Calu3 (cell line): ENCODE results near the gene ZNF407. TPM values are rescaled to one million over a fixed set of nuclear protein-coding genes. Genes with fewer than 3 reads are reported as not detected.

Experiments
- Bru-seq: library from RNA; stranded (reverse); fragments of 400-500 nt; gene quantifications from one replicate; lab custom pipeline; 2021; lab: Mats Ljungman, UMichigan
- BruChase-seq, 2 experiments: library from RNA; stranded (reverse); fragments of 400-500 nt; gene quantifications; one replicate each; lab custom pipeline; 2021; lab: Mats Ljungman, UMichigan
- BruUV-seq: library from RNA; stranded (reverse); fragments of 400-500 nt; replicated peaks from 2 replicates; lab custom pipeline; 2021; lab: Mats Ljungman, UMichigan
- CTCF ChIA-PET: fragments of 300-600 bp; sonication (Branson Sonifier 250); formaldehyde crosslinking; loops from one replicate; lab custom pipeline; 2022; ENCODE audit warnings: antibody characterized with exemption; lab: Charles Lee
- DNase-seq: peaks from one replicate; pipeline ENCODE4 v3.0.0; 2022
- H3K27ac Mint-ChIP-seq: one replicate; pipeline ENCODE4 v1.8.0; 2022; ENCODE audit warnings: mixed read lengths; ENCODE audit not compliant: unreplicated experiment
- H3K27me3 Mint-ChIP-seq: one replicate; pipeline ENCODE4 v1.8.0; 2022; ENCODE audit warnings: mixed read lengths; ENCODE audit not compliant: unreplicated experiment
- H3K36me3 Mint-ChIP-seq: one replicate; pipeline ENCODE4 v1.8.0; 2022; ENCODE audit warnings: mild to moderate bottlenecking, moderate library complexity, mixed read lengths; ENCODE audit not compliant: insufficient read depth, unreplicated experiment
- H3K4me1 Mint-ChIP-seq: one replicate; pipeline ENCODE4 v1.8.0; 2022; ENCODE audit warnings: mild to moderate bottlenecking, low read depth, mixed read lengths; ENCODE audit not compliant: unreplicated experiment
- H3K4me3 Mint-ChIP-seq: one replicate; pipeline ENCODE4 v1.8.0; 2022; ENCODE audit warnings: mild to moderate bottlenecking, low read depth, moderate library complexity, mixed read lengths; ENCODE audit not compliant: unreplicated experiment
- H3K9me3 Mint-ChIP-seq: one replicate; pipeline ENCODE4 v1.8.0; 2022; ENCODE audit warnings: low read depth, mixed read lengths; ENCODE audit not compliant: unreplicated experiment
- CTCF ChIP-seq: fragments of 200-600 bp; IDR thresholded peaks from one replicate; pipeline ENCODE4 v1.8.0; 2022; ENCODE audit warnings: antibody characterized with exemption; ENCODE audit not compliant: unreplicated experiment
- intact Hi-C: fragments of 100-400 bp; cut with micrococcal nuclease; formaldehyde crosslinking; loops from one replicate; pipeline ENCODE4 v1.10.0; 2022; ENCODE audit not compliant: unreplicated experiment
- long read RNA-seq: library from polyadenylated mRNA; stranded (forward); transcript quantifications from one replicate; pipeline ENCODE4 v2.0.0, GENCODE V29; 2022
- total RNA-seq: library from RNA; stranded (reverse); gene quantifications from 2 replicates; pipeline ENCODE4 v1.2.3, GENCODE V29; 2022

ZNF407 gene
- total RNA-seq: 15.1 and 17.4 TPM in 2 replicates
- Bru-seq, nascent RNA: percentile 75 among the genes with signal in this experiment
- percentile 58 among the genes with signal in this experiment for BruChase-seq, experiment 1, labeled RNA remaining after a 6-hour chase
- BruChase-seq, experiment 2, labeled RNA remaining after a 2-hour chase: percentile 63 among the genes with signal in this experiment
- long read RNA-seq, full-length matches to known transcripts: 3 of 4 reads
- long read RNA-seq, partial matches to known transcripts: 1 of 4 reads
- long read RNA-seq, other reads (novel, unspliced or antisense): 0 of 4 reads

DNA sequence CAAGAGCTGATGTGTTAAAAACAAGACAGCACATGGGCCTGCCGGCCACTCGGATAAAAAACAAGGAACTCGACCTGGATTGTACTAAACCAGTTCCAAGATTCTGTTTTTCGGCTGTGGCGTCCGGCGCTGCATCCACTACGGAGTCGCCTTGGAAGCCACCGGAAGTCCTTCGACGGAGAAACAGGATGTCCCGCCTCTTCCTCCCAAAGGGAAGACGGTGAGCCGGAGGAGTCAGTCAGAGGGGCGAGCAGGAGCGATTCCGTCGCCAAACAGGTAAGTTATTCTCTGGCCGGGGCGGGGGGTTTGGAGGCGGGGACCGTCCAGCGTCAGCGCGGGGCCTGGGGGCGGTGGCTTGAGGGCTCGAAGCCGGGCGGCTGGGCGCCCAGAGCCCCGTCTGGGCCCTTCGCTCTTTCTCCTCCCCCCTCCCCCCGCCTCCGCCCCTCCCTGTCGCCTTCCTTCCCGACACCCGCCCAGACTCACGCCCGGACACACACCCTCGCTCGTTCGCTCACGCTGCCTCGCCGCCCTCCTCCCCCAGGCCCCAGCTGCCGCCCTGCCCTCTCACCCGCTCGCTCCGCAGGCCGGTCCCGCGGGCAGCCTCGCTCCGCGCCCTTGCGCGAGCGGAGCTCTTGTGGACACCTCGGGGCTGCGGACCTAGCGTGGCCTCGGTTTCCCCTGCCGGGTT is at the start of gene ZNF407:
TSS of gene ZNF407 (plus strand) at position 209 of the 688 bp plus-strand sequence. CDS start 33,150 bp downstream, outside the sequence.
- peak within 1 kb of the TSS; percentile 99 for H3K4me3 Mint-ChIP-seq
- BruUV-seq: no TSS peak
- CTCF ChIA-PET: no interaction called here
- no peak for TF ChIP-seq CTCF
- H3K4me1 Mint-ChIP-seq: peaks cover 7% of the 10 kb centered on the region
- DNase-seq: peak; percentile 91
- no peaks in the 10 kb centered on the region for H3K27me3 Mint-ChIP-seq
- peaks cover 31% of the 10 kb centered on the region for H3K36me3 Mint-ChIP-seq
- H3K27ac Mint-ChIP-seq: peak within 1 kb of the TSS; percentile 91
- intact Hi-C loops: no loop called here
- no peaks in the 10 kb centered on the region for H3K9me3 Mint-ChIP-seq

DNA sequence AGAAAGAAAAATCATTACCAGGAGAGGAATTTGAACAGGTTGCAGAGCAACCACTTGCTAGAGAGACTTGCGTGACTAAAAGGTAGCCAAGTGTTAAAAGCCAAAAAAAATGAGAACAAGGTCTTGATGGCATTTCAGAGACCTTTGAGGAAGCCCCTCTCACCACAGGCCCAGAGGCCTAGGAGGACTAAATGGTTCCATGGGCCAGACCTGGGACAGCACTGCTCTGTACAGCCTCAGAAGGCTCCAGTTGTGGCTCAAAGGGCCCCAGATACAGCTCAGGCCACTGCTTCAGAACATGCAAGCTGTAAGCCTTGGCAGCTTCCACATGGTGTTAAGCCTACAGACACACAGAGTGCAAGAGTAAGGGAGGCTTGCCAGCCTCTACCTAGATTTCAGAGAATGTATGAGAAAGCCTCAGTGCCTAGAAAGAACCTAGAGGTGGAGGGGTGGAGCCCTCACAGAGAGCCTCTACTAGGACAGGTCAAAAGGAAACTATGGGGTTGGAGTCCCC is 48.0 kb upstream of the ZNF407 start:
- Mint-ChIP-seq H3K27ac (no peak overlapping the region), H3K4me1 (peaks cover 16% of the 10 kb centered on the region), H3K9me3 (peaks cover 10% of the 10 kb centered on the region), H3K4me3 (no peak overlapping the region), H3K36me3 (no peaks in the 10 kb centered on the region), H3K27me3 (peaks cover 19% of the 10 kb centered on the region)
- intact Hi-C loops: no loop called here
- BruUV-seq: no TSS peak
- DNase-seq: no peak
- TF ChIP-seq CTCF: no peak
- CTCF ChIA-PET: no interaction called here

GRCh38 chr18:74550886-74551285 is 46.8 kb upstream of the ZNF407 start:
- peaks cover 26% of the 10 kb centered on the region for H3K27me3 Mint-ChIP-seq
- TF ChIP-seq CTCF: no peak
- no peak for DNase-seq
- CTCF ChIA-PET: no interaction called here
- peaks cover 10% of the 10 kb centered on the region for H3K9me3 Mint-ChIP-seq
- no peak overlapping the region for H3K27ac Mint-ChIP-seq
- H3K36me3 Mint-ChIP-seq: no peaks in the 10 kb centered on the region
- BruUV-seq: no TSS peak
- peaks cover 17% of the 10 kb centered on the region for H3K4me1 Mint-ChIP-seq
- no peak overlapping the region for H3K4me3 Mint-ChIP-seq
- intact Hi-C loops: no loop called here

- intact Hi-C loops: no loop called here
- BruUV-seq: no TSS peak
Measured at GRCh38 chr18:74551452-74551851, 46.2 kb upstream of the ZNF407 start.

More at GRCh38 chr18:74551452-74551851, 46.2 kb upstream of the ZNF407 start:
- TF ChIP-seq CTCF: no peak
- H3K36me3 Mint-ChIP-seq: no peaks in the 10 kb centered on the region
- H3K27me3 Mint-ChIP-seq: peaks cover 32% of the 10 kb centered on the region
- H3K4me3 Mint-ChIP-seq: no peak overlapping the region
- CTCF ChIA-PET: interaction anchor here (0.7 to 1.4 kb wide), 11 partner anchors 10 to 469 kb away, joined by 3 to 18 read pairs (median 5); partner anchors contain the start of gene CNDP2
- peaks cover 20% of the 10 kb centered on the region for H3K4me1 Mint-ChIP-seq
- H3K9me3 Mint-ChIP-seq: peaks cover 10% of the 10 kb centered on the region
- no peak for DNase-seq
- no peak overlapping the region for H3K27ac Mint-ChIP-seq
